Endothelial cell of umbilical vein (primary cell): Measurements from ENCODE around the gene ID2.

Experiments used
- MYC ChIP-seq: IDR thresholded peaks from one replicate; pipeline ENCODE4 v1.6.1; 2011; ENCODE audit warnings: mild to moderate bottlenecking, low read depth, low read length
- POLR2A ChIP-seq: IDR thresholded peaks from 2 replicates; pipeline ENCODE4 v1.6.1; 2012; ENCODE audit warnings: low read depth, mild to moderate bottlenecking, control low read depth, low read length
- POLR2AphosphoS5 ChIP-seq: IDR thresholded peaks from 2 replicates; pipeline ENCODE4 v1.6.1; 2012; ENCODE audit warnings: low read depth, mild to moderate bottlenecking, control low read depth, low read length, moderate library complexity; ENCODE audit not compliant: insufficient read depth
- TF ChIP-seq, protein P1 (sequence below), 2 donors: IDR thresholded peaks; 1 replicate in 1 of 2; 2 replicates in 1 of 2; pipeline ENCODE4 v1.5.1; 2011; ENCODE audit warnings: low read length in 2 of 2, mild to moderate bottlenecking in 2 of 2, moderate library complexity in 2 of 2, control low read depth in 1 of 2, inconsistent platforms in 1 of 2, low read depth in 1 of 2; ENCODE audit not compliant: insufficient read depth in 1 of 2; ENCODE audit errors: extremely low read depth in 1 of 2
- TF ChIP-seq, protein P2 (sequence below): IDR thresholded peaks from 2 replicates; pipeline ENCODE4 v1.6.1; 2011; ENCODE audit not compliant: insufficient read depth, insufficient read length

DNA sequence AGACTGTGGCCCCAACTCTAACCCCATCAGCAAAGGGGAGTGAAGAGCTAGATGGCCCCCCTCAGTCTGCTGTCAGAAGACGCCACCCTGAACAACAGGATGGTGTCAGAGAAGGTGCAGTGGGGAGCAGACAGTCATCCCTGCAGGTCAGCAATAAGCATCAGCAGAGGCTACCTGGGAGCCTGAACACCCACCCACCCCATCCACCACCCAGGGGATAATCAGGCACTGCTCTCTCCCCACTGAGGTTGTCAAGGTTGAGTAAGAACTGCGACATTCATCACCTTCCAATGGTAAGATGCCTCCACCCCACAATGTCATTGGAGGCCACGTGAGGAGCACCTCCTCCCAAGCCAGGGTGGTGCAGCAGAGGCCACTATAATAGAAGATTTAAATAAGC is 8.5 kb upstream of the ID2 start:
- TF ChIP-seq, protein P1, sequence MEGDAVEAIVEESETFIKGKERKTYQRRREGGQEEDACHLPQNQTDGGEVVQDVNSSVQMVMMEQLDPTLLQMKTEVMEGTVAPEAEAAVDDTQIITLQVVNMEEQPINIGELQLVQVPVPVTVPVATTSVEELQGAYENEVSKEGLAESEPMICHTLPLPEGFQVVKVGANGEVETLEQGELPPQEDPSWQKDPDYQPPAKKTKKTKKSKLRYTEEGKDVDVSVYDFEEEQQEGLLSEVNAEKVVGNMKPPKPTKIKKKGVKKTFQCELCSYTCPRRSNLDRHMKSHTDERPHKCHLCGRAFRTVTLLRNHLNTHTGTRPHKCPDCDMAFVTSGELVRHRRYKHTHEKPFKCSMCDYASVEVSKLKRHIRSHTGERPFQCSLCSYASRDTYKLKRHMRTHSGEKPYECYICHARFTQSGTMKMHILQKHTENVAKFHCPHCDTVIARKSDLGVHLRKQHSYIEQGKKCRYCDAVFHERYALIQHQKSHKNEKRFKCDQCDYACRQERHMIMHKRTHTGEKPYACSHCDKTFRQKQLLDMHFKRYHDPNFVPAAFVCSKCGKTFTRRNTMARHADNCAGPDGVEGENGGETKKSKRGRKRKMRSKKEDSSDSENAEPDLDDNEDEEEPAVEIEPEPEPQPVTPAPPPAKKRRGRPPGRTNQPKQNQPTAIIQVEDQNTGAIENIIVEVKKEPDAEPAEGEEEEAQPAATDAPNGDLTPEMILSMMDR (IDR thresholded peaks at IDR 0.05; ENCODE audit: extremely low read depth in 1 of 2, insufficient read depth in 1 of 2, low read depth in 1 of 2, low read length in 2 of 2) = no peak
- TF ChIP-seq POLR2AphosphoS5 (no peak), POLR2A (no peak), MYC (no peak)
- TF ChIP-seq, protein P2, sequence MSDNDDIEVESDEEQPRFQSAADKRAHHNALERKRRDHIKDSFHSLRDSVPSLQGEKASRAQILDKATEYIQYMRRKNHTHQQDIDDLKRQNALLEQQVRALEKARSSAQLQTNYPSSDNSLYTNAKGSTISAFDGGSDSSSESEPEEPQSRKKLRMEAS = no peak
